HG03095 (cell line): ENCODE results near the gene DISC1.

ENCODE experiments used
- ATAC-seq: cut with Tn5 transposase; IDR thresholded peaks from one replicate; pipeline ENCODE4 v1.9.1; 2021; ENCODE audit warnings: moderate library complexity; ENCODE audit not compliant: unreplicated experiment

Gene DISC1

GRCh38 chr1:231694465-231695077, 68.0 kb downstream of the DISC1 start:
- ATAC-seq: no peak

GRCh38 chr1:231695439-231696255, 69.1 kb downstream of the DISC1 start:
- ATAC-seq: no peak

- no peak for ATAC-seq
Measured at GRCh38 chr1:231699784-231700183, 73.2 kb downstream of the DISC1 start.

- ATAC-seq: no peak
Measured at GRCh38 chr1:231701306-231701705, 74.7 kb downstream of the DISC1 start.

GRCh38 chr1:231702331-231702730, 75.7 kb downstream of the DISC1 start:
- ATAC-seq: no peak

- no peak for ATAC-seq
Measured at GRCh38 chr1:231702804-231703203, 76.2 kb downstream of the DISC1 start.

GRCh38 chr1:231705806-231706760, 79.5 kb downstream of the DISC1 start:
- ATAC-seq: no peak

- no peak for ATAC-seq
Measured at GRCh38 chr1:231706934-231707333, 80.3 kb downstream of the DISC1 start.

GRCh38 chr1:231707407-231707806, 80.8 kb downstream of the DISC1 start:
- ATAC-seq: no peak

GRCh38 chr1:231708394-231708793, 81.8 kb downstream of the DISC1 start:
- ATAC-seq: no peak

- no peak for ATAC-seq
Measured at GRCh38 chr1:231714440-231714839, 87.8 kb downstream of the DISC1 start.

GRCh38 chr1:231715816-231716722, 89.5 kb downstream of the DISC1 start:
- ATAC-seq: no peak

- no peak for ATAC-seq
Measured at GRCh38 chr1:231716879-231717278, 90.3 kb downstream of the DISC1 start.

- no peak for ATAC-seq
Measured at GRCh38 chr1:231719485-231720183, 93.0 kb downstream of the DISC1 start.

GRCh38 chr1:231720652-231721325, 94.2 kb downstream of the DISC1 start:
- no peak for ATAC-seq

GRCh38 chr1:231721436-231721835, 94.8 kb downstream of the DISC1 start:
- no peak for ATAC-seq

GRCh38 chr1:231722356-231722755, 95.8 kb downstream of the DISC1 start:
- no peak for ATAC-seq

- ATAC-seq: no peak
Measured at GRCh38 chr1:231723146-231723545, 96.6 kb downstream of the DISC1 start.

- no peak for ATAC-seq
Measured at GRCh38 chr1:231724041-231724440, 97.5 kb downstream of the DISC1 start.
